HG03378 (cell line): ENCODE data around the gene POU3F1.
"Not testable (repeated sequence)": the region's sequence is repeated elsewhere in the genome, so short reads cannot be mapped to it uniquely, and the experiment has no call there.

Experiments used
- ATAC-seq: cut with Tn5 transposase; IDR thresholded peaks from one replicate; pipeline ENCODE4 v1.9.1; 2021; ENCODE audit warnings: mild to moderate bottlenecking, moderate library complexity; ENCODE audit not compliant: unreplicated experiment

The POU3F1 gene

GRCh38 chr1:38050397-38051078 is 3.9 kb upstream of the POU3F1 start:
- no peak for ATAC-seq

DNA sequence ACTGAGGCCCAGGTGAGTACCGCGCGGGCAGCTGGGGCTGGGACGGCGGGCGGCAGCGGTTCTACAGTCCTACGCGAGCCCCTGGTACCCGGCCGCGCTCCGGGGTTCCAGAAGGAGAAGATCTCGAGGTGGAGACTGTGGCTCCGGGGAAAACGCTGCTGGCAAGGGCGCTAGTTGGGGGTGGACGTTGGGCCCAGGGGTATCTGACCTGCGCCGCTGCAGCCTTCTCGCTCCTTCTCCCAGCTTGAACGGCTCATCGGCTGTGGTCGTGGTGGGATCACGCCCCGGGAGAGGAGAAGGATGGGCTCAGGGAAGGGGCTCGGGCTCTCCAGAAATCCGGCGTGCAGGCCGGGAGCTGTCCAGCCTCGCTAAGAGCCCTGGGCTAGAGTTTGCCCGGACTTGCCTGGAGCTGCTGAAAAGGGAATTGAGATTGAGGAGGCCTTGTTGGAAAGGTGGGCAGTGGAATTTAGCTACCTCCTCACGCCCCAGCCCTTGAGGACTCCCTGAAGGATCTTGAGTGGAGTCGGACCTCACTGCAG is 1.1 kb upstream of the POU3F1 start:
- ATAC-seq, result no peak

- ATAC-seq, result no peak
These were observed 450 bp upstream of the POU3F1 start for GRCh38 chr1:38046884-38047602.

DNA sequence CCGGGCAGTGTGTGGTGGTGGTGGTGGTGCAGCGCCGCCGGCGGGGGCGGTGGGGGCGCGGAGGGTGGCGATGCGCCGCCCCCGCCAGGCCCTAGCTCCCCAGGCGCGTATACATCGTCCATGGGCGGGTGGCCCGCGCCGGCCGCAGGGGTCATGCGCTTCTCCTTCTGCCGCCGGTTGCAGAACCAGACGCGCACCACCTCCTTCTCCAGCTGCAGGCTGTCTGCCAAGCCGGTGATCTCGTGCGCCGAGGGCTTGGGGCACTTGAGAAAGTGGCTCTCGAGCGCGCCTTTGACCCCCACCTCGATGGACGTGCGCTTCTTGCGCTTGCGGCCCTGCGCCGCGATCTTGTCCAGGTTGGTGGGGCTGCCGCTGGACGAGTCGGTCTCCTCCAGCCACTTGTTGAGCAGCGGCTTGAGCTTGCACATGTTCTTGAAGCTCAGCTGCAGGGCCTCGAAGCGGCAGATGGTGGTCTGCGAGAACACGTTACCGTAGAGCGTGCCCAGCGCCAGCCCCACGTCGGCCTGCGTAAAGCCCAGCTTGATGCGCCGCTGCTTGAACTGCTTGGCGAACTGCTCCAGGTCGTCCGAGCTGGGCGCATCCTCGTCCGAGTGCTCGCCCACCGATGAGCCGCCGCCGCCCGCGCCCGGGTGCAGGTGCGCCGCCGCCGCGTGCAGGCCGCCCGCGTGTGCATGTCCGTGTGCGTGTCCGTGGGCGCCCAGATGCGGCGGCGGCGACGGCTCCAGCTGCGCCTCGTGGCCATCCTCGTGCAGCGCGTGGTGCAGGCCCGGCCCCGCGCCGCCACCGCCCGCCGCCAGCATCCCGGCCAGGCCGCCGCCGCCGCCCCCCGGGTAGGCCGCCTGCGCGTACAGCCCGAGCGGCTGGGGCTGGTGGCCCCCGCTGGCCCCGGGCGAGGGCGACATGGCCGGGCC is 926 bp downstream of the POU3F1 start:
- ATAC-seq, result no peak

DNA sequence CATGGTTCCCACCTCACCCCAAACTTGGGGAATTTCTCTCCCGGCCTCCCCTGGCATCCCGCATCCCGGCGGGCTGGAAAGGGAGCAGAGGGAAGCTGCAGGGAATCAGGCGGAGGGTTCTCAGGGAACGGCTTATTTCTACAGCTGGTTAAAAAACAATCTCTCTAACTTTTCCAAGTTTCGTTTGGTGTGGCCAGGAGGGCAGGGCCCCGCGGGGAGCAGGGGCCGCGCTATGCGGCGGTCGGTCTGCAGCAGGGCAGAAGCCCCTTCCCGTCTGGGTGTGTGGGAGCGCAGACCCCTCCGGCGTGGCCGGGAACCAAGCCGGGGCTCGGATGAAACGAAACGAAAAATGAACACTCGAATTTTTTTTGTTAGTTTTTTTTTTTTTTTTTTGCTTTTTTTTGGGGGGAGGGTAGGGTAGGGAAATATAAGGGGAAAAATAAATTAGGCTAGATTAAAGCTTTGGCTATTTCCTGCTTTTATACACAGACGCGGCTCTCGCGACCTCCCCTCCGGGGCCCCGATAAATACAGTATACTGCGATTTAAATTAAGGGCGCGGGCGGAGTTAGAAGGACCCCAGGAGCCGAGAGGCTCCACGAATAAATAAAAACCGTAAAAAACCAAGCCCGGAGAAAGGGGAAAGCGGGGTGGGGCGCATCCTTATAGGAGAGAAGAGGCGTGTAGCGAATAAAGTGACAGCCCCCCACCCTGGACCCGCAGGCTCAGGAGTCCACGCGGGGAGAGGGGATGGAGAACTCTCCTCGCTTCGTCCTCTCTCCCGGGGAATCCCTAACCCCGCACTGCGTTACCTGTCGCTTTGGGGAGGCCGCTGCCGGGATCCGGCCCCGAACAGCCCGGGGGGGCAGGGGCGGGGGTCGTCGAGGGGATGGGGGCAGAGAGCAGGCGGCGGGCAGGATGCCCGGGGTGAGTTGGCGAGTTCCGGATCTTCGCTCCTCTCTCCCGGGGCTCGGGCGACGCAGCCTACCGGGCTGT is 2.1 kb downstream of the POU3F1 start:
- ATAC-seq, result no peak

DNA sequence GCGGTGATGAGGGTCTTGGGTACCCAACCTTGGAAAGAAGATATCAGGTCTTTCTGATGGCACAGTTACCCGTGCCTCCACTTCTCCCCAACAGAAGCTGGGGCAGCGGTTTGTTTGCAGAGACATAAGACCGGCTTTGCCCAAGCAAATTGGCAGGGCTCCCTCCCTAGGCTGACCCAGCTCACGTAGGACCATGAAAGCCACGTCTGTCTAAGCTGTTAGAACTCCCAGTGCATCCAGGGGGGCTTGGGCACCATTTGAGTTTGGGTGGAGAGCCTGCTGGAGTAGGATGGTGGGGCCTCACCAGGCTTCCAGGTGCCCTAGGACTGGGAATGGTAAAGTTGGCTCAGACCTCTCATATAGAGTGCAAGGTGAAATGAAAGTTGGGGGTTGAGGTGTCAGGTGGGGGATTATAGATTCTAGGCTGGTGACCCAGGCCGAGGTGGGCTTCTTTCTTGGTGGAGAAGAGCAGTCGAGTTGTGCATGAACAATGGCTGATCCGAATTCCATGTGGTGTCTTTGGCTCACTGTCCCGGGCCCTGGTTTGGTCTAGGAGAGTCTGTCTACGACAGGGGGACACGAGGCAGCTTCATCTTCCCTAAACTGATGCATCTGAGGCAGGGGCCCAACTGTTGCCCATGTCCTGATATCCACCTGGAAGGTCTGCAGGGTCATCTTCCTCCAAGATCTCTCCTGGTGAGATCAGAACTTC is 3.4 kb downstream of the POU3F1 start:
- no peak for ATAC-seq

DNA sequence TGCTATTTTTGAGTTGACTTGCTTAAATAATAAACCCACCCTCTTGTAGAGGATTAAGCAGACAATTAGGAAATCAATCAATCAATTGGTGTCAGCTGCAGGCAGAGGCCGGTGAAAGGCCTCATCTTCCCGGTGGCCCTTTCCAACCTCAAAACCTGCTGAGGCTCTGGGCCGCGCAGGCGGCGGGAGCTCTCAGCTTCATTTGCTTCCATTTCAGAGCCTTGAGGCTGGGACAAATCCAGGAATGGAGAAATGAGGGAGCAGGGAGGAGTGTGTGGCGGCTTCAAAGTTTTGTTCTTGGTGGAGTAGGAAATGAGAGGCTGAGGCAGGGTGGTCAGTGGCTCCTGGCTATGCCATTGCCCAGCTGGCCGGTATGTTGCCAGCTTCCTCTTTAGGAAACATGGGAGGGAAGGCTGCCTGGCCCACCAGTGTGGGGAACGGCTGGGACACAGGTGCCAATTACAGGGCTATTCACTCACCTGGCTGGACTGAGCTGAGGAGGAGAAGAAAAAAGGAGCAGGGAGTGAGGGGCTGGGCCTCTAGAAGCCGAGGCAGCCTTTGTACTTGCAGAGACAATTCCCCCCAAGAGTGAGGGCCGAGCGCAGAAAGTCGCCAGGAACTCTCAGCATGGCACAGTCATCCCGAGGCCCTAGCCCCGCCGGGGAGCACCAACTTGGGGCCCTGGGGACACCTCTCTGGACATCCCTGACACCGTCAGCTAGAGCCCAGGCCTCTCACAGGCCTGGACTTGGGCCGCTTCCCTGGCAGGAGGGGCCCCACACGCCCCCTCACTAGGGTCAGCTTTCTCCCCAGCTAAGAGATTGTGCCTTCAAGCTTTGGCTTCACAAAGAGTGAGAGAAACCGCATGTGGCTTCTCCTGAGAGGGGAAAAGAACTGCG is 4.4 kb downstream of the POU3F1 start:
- no peak for ATAC-seq

DNA sequence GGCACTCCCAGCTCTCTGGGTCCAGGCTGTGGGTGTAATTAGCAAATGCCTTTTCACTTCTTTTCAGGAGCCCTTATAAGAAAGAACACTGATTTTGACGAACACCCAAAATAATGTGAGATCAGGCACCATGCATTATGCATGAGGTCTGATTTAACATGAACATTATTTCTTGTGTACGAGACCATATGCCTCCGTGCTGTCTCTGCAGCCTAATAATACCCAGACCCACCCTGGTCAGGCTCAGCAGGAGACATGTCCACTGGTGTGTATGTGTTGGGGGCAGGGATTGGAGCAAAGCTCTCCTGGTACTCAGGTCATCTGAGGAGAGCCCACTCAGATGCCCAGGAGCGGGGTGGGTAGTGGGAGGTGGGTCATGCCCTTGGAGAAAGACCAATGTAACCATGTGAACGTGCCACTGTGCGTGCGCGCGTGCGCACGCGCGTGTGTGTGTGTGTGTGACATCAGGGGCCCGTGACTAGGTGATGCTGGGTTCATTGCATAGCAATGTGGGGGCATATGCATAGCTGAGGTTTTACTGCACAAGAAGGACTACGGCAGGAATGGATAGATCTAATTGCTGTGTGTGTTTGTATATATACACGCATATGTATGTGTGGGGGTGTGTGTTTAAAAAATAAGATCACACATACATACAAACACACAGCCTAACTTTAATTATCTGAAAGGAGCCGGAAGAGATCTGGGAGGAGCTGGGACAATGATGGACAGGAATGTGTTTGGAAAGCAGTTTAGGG is 7.1 kb downstream of the POU3F1 start:
- ATAC-seq, result no peak

- no peak for ATAC-seq
These were observed 7.7 kb downstream of the POU3F1 start for GRCh38 chr1:38038861-38039260.

DNA sequence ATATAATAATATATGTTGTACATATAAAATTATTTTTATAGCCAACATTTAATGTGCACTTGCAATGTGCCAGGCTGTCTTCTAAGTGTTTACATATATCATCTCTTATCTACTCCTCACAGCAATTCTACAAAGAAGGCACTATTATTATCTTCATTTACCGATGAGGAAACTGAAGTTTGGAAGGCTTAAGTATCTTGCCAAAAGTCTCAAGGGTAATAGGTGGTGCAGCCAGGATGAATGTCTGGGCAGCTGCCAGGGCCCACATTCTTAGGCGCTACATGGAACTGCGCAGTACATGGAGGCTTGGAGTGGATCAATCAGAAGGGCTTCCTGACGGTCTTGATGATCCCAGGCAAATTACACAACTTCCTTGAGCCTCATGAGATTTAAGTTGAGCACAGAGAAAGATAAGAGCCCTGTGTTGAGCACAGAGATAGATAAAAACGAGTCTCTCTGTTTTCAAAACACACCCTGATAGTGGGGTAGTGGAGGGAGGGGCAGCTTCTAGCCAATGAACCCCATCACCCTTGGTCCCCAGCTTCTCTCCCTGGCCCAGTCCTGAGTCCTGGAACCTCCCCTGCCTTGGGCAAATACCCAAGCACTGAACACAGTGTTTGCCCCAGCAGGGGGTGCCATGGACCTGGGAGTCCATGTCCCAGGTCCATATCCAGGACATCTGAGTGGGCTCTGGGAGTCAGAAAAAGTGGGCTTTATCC is 9.2 kb downstream of the POU3F1 start:
- ATAC-seq, result no peak

DNA sequence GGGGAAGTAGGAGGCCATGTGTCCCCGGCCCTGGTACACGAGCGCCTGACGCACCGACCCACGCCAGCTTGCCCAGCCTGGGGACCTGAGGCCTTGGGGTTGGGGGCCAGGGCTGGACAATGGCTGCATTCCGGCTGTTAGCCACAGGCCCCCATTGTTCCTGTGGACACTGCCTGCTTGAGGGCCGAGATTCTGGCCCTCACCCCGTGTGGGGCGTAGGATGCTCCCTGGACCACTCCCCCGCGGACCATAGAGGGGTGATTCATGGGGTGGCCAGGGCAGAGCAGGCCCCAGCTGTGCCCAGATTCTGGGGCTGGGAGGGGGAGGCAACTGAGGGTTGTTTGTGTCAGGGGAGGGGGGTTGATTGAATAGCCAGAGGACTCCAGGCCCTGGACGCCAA is 11.7 kb downstream of the POU3F1 start:
- no peak for ATAC-seq

DNA sequence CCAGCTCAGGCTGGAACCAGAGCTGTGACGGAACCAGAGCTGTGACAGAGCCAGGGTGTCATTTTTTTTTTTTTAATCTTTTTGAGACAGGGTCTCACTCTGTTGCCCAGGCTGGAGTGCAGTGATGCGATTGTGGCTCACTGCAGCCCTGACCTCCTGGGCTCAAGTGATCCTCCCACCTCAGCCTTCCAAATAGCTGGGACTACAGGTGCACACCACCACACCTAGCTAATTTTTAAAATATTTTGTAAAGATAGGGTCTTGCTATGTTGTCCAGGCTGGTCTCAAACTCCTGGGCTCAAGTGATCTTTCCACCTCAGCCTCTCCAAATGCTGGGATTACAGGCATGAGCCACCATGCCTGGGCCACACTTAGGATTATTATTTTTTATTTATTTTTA is 13.6 kb downstream of the POU3F1 start:
- not testable (repeated sequence) for ATAC-seq

GRCh38 chr1:38031513-38031866 is 15.1 kb downstream of the POU3F1 start:
- no peak for ATAC-seq

DNA sequence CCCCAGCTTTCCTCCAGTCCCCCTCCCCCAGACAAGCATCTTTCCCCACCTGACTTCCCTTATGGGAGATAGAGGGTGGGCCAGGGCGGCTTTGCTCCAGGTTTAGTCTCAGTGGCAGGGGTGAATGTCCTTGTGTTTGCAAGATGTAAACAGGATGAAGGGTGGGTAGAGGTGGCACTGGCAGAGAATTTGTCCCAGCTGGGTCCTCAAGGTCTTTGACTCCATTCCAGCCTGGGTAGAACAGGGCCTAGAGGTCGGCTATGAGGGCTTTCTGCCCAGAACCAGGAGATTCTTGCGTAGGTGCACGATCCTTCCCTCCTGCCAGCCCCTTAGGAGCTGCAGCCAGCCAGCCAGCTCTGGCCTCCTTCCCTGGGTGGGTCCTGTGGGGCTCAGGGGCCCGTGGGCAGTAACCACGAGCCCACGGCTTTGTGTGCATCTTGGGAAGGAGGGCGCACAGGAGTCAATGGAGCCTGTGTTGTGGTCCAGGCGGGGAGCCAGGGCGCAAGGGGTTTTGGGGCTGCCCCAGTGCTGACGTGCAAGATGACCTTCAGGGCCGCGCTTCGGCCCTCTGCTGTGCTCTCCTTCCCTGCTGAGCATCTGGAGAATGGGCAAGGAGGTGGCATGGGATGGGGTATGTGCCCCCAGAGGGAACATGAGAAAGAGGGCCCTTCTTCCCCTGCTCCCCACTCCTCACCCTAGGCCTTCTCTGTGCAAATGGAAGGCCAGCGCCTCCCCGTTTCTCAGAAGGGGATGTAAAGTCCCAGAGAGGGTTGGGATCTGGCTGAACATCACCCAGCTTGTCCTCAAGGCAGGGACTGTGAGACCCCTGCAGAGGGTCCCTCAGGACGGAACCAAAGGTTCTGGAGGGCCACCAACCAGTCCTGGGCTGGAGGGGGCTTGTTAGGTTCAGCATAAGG is 15.7 kb downstream of the POU3F1 start:
- no peak for ATAC-seq

- ATAC-seq, result no peak
These were observed 16.7 kb downstream of the POU3F1 start for GRCh38 chr1:38029685-38030511.
